Measurements from ENCODE around the gene ZSCAN30. TPM values are rescaled to one million over a fixed set of nuclear protein-coding genes. Genes with fewer than 3 reads are reported as not detected.

ZSCAN30 gene
- total RNA-seq, 1 donor from 2014 or later, result 18.9 TPM

- no peak overlapping the region for H3K4me3 ChIP-seq
- DNase-seq (no peak), ATAC-seq (no peak)
- no peaks in the 10 kb centered on the region for H3K4me1 ChIP-seq
- intact Hi-C loops (cut with DNase I), result no loop called here
- H3K9me3 ChIP-seq, result no peaks in the 10 kb centered on the region
- no peaks in the 10 kb centered on the region for H3K36me3 ChIP-seq
- no peak overlapping the region for H3K27ac ChIP-seq
- no peaks in the 10 kb centered on the region for H3K27me3 ChIP-seq
- TF ChIP-seq CTCF (IDR thresholded peaks at IDR 0.05), result no peak
These were observed 84.8 kb downstream of the ZSCAN30 start for GRCh38 chr18:35205199-35205712.

DNA sequence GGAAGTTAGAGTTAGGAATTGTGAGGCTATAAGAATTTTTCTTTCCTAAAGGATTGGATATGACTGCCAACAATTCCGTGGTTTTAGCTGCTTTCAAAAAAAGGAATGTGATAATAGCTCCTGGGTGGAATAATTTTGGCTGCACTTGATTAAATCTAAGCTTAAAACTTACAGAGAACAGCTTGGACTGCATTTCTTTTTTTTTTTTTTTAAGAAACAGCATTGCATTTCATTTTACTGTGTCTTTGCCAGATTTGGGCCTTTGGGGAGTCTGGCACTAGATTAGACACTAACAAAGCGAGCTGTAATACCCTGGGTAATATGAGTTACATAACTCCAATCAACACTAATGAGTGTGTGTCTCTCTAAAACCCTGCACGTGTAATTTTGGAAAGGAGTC lies 87.0 kb downstream of the ZSCAN30 start:
- no peak for ATAC-seq
- Histone ChIP-seq H3K4me1 (no peaks in the 10 kb centered on the region), H3K9me3 (no peaks in the 10 kb centered on the region), H3K27me3 (no peaks in the 10 kb centered on the region), H3K4me3 (no peak overlapping the region), H3K36me3 (no peaks in the 10 kb centered on the region), H3K27ac (no peak overlapping the region)
- intact Hi-C loops (cut with DNase I), result no loop called here
- no peak for DNase-seq
- TF ChIP-seq CTCF (IDR thresholded peaks at IDR 0.05), result no peak

GRCh38 chr18:35201256-35201931 lies 88.6 kb downstream of the ZSCAN30 start:
- Histone ChIP-seq H3K36me3 (no peaks in the 10 kb centered on the region), H3K4me3 (no peak overlapping the region), H3K9me3 (no peaks in the 10 kb centered on the region), H3K4me1 (no peaks in the 10 kb centered on the region), H3K27me3 (no peaks in the 10 kb centered on the region), H3K27ac (no peak overlapping the region)
- intact Hi-C loops (cut with DNase I), result no loop called here
- ATAC-seq (no peak), DNase-seq (no peak)
- TF ChIP-seq CTCF (IDR thresholded peaks at IDR 0.05), result no peak

Other genes starting within 250 kb of the ZSCAN30 start
- 35.4 TPM for gene MAPRE2, start 248.8 kb downstream of the ZSCAN30 start, total RNA-seq
- 29.2 TPM for gene ZNF397, start 49.2 kb downstream of the ZSCAN30 start, total RNA-seq
- gene ZNF24, start 54.2 kb upstream of the ZSCAN30 start, total RNA-seq, result 54.7 TPM
- gene ZNF396, start 87.1 kb upstream of the ZSCAN30 start, total RNA-seq, result 3.1 TPM
- gene INO80C, start 207.7 kb upstream of the ZSCAN30 start, total RNA-seq, result 34.6 TPM